Pons (tissue), 1 donor: ENCODE measurements around the gene LAMA5.

Source experiments
- DNase-seq: peaks from one replicate; pipeline ENCODE4 v3.0.0-alpha.2; 2016; ENCODE audit warnings: low spot score

The LAMA5 gene

DNA sequence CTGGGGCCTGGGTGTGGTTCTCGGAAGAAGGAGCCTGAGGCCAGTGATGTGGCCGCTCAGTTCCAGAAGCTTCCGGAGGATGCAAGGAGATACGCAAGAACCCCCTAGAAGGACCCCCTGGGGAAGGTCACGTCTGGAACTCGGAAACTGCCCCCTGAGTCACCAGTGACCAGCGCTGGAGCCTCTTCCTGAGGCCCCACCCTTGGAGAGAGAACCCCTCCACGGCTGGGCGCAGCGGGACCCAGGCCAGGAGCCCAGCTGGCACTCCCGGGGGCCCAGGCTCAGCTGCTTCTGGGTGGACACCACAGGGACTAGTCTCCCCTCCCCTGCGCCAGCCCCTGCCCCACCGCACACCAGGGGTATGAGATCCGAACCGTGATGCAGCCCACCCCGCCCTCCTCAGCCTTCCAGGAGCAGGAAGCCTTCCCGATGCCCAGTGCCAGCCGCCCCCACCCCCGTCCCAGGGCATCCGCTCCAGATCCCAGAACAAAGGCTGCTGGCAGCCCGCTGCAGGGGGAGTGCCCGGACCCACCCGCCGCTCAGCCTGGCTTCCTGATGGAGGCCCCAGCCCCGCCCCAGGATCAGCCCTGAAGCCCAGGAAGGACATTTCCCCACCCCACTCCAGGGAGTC is 7.5 kb downstream of the LAMA5 start:
- DNase-seq, result no peak

DNA sequence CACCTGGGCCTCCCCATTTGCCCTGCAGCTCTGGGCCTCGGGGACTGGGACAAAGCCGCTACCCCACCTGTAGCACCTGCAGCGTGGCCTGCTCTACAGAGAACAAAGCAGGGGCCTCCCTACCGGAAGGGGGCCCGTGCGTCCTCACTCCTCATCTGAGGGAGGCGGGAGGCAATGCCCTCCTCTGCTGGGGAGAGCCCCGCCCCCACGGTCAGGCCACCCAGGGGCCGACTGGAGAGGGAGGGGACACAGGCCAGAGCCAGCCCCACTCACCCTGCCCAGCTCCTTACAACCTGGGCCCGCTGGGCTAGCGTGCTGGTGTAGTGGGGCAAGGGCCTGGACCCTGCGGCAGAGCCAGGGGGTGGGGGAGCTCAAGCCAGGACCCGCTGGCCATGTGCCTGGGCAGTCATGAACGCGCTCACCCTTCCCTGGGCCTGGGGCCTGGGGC is 8.0 kb downstream of the LAMA5 start:
- DNase-seq, result no peak

DNA sequence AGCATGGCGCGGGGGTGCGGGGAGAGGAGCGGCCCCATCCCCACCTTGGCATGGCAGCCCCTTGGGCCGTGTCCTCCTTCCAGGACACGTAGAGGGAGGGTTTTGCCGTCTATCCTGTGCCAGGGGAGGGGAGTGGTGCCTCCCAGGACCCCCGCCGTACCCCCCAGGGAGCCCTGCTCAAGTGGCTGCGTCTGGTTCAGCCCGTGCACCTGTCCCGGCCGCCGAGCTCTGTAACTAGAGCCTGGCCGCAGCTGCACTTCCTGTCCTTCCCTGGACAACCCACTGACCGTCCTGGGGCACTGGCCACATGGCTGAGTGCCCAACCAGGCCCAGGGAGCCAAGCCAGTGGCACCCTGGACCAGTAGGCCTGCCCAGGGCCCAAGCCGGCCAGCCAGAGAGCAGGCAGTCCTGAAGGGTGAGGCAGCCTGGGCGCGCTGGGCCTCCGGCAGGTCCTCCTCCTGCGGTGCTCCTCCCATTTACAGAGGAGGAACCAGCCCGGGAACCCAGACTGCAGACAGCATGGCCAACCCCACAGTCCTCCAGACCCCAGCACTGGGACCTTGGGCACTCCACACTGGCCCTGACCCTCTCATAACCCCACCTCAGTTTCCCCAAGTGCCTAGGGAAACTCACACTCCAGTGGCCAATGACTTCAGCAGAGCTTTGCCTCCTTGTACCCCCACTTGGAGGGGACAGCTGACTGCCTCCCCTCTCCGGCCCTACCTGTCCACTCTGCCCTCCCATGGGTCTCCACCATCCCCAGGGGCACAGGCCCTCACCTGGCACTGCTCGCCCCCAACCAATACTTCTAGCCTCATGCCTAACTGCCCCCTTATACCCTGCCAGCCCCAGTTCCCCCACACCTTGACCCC is 8.7 kb downstream of the LAMA5 start:
- no peak for DNase-seq

DNA sequence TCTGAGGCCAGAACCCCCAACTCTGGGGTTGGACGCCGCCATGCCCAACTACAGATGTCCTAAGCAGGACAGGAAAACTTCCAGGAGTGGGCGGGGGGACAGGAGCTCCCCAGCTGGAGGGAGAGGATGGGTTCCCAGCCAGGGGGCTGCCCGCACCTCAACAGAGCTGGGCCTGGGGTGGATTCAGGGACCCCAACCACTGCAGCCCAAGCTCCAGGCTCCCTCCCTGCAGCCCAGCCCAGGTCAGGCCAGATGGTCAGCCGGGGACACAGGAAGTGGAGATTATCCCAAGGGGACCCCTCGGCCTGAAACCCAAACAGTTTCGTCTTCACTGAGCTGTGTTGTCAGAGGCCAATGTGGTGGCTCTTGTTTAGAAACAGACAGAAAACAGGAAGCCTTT is 9.4 kb downstream of the LAMA5 start:
- DNase-seq, result no peak

DNA sequence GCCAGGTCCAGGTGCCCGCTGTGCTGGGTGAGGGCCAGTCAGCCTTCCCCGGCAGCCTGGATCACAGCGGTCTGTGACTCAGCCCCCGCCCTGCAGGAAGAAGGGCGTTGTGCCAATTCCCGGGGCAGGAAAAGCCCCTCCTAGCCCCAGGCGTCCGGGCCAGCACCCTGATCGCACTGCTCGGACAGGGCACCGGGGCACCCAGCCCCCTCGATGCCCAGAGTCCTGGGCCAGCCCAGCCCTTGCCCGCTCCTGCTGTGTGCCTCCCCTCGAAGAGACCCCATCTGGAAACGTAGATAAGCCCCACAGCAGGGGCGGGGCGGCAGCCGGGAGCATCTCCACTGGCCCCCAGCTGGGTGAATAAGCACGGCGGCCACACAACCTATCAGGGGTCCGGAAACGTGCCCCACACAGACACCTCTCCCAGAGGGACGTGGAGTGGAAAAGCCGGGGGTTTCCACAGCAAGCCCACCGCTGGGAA is 9.9 kb downstream of the LAMA5 start:
- DNase-seq, result no peak

DNA sequence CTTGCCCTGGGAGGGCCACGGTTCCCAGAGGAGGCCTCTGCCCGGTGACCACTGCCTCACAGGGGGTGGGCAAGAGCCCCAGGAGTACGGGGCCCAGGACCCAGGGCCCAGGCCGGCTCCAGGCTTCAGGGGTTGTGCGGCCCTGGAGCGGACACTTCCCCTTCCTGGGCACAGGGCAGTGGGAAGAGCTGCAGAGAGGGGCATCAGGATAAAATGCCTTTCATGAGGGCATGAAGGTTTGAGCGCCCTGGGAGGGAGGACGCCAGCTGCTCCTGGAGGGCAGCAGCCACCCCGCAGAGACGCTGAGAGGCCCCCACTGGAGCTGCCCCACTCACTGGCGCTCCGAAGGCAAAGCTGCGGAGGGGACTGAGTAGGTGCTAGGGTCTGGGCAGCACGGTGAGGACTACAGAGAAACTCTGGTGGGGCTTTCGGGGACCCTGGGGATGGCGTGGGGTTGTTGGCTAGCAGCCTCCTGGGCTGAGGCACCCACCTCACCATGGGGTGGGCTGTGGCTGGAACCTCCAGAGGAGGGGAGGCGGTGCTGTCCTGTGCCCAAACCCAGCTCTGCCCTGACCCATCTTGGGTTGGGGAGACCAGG is 10.4 kb downstream of the LAMA5 start:
- no peak for DNase-seq

DNA sequence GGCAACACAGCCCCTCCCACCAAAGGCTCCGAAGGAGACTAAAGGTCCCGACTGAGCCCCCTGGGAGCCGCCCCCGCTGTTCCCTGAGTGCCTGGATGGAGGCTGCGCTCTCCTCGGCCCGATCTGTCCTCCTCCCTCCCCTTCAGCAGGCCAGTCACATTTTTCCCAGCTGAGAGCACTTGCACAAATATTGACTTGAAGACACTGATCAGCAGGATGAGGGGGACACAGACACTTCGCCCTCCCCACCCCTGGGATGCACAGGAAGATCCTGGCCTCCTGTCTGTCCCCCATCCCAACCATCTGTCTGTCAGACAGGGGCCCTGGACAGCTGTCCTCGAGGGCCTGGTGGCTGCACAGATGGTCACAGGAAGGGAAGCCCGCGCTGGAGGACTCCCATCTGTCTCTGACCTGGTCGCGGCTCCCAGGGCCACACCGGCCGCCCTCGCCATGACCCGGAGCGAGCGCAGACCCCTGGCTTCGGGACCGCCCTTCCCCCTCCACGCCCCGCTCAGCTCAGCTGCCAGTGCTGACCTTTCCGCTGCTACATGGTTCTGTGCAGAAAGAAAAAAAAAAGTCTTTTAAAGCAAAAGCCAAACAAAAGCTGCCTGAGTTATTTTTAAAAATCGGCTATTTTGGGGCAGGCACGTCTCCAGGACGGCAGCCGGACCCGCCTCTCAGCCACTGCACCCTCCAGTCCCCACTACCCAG is 11.1 kb downstream of the LAMA5 start:
- DNase-seq, result no peak

DNA sequence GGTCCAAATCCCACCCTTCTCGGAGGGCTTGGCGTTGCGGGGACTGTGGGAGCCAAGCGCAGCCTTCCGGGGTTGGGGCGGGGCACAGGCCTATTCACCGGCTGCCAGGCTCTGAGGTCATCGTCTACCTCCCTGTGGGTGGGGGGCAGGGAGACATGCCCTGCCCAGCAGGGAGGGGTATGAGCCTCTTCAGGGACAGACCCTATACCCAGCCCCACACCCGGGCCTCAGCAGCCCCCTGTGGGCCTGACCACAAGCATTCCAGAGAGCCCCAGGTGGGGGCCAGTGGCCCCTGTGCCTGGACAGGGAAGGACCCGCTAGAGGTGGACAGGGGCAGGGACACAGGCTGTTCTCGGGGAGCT is 11.6 kb downstream of the LAMA5 start:
- no peak for DNase-seq

DNA sequence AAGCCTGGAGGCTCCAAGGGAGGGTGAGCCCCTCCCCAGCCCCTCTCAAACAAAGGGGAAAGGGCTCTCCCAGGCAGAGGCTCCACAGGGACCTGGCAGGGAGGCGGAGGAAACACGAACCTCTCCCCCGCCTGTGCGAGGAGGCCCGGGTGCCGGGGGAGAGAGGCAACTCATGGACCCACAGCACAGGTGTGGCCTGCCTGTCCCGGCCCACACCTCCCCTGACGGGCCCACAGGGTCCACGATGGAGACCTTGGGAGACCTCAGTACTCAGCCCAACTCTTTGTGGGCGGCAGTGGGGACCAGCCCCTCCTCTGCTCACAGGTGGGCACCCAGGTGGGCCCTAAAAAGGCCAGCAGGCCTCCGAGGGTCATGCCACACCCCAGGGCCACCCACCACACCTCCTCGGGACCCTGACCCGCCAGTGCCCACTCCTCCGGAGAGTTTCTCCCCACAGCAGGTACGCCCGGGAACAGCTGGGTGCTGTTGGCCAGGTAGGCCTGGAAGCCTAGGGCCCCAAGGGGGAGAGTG is 12.2 kb downstream of the LAMA5 start:
- no peak for DNase-seq

DNA sequence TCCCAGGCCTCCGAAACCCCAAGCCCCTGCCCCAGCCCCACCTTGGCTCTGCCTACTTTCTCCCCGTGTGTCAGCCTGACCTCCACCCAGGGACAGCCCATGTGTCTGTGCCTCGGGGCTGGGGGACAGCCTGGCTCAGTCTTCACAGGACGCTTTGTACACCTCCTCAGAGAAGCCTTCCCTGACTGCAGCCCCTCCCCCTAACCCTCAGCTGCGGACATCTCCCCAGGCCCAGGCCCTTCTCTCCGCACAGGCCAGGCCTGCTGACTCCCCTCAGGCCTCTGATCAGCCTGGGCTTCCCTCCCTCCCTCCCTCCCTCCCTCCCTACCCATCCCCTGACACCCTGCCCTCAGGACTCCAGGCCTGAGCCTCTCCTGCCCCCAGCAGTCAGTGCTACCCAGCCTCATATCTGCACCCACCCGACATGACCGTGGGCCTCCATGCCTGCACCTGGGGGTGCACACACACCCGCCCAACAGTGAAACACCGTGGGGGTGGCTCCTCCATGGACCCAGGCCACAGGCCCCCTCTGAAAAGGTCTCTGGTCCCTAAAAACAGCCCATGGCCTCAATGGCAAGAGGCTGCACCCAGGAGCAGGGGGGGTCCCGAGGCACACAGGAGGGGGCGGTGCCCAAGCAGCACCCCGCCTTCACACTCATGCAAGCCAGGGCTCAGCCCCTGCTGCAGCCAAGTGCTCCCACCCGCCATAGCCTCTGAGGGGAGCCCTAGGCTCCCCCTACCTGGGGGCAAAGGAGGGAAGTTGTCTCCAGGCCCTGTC is 12.9 kb downstream of the LAMA5 start:
- DNase-seq, result no peak

DNA sequence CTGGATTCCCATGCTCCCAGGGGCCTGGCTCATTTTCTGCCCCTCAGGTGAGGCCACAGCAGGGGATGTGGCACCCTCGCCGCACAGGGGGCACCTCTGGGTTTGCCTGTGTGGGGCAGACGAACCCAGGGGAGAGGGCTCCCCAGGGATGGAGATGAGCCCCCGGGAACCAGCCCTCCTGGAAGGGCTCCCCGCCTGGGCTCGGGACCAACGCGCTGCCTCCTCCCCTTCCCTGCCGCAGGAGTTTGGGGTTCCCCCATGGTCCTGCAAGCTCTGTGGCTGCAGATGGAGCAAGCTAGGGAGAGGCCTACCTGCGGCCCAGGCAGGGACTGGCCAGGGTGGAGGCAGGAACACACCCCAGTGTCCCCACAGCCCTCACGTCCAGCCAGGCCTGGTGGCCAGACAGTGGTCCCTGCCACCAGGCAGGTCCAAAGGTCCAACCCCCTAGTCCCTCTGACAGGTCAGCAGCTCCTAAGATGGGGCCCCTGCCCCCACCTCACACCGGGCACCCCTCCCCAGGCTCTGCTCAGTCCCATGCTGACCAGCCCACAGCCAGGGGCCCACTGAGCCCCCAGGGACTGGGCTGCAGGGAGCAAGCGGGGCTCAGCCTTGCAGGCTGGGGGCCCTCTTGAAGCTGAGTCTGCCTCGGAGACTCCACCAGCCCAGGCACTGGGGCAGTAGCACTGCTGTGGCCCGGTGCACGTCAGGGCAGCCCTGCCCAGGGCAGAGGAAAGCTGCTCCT is 13.7 kb downstream of the LAMA5 start:
- DNase-seq, result no peak

DNA sequence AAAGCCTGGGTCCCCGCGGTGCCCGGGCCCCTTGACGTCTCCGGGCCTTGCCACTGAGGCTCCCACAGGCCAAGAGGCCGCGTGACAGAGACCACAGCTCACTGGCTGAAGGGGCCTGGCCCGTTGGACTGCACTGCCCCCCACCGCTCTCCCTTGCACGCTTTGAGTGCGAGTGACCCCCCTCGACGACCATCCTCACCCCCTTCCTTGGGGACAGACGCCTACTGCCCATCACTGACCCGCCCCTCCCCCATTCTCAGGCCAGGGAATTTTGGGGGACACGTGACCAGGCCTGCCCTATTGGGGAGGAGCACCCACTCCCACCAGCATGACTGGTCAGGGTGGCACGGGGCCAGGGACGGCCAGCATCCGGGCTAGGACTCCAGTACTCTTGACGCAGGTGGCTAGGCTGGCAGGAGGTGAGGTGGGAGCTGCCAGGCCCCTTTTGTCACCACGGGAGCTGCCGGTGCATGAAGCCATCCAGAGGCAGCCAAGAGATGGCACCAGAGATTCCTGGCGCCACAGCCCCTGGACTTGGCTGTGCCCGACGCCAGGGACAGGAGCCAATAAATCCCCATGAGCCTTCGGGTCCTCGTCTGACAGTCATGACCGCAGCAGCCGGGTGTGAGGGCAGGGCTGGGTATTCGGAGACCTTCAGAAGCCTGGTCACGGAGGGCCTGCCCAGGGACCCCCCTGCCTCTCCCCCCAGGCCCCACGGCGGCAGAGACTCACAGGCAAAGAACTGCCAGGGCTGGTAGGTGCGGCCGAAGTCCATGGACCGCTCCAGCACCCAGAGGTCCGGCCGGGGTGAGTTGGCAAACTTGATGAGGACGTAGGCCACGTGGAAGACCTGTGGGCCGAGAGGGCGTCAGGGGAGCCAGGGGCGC is 14.5 kb downstream of the LAMA5 start:
- DNase-seq, result peak; percentile 85

DNA sequence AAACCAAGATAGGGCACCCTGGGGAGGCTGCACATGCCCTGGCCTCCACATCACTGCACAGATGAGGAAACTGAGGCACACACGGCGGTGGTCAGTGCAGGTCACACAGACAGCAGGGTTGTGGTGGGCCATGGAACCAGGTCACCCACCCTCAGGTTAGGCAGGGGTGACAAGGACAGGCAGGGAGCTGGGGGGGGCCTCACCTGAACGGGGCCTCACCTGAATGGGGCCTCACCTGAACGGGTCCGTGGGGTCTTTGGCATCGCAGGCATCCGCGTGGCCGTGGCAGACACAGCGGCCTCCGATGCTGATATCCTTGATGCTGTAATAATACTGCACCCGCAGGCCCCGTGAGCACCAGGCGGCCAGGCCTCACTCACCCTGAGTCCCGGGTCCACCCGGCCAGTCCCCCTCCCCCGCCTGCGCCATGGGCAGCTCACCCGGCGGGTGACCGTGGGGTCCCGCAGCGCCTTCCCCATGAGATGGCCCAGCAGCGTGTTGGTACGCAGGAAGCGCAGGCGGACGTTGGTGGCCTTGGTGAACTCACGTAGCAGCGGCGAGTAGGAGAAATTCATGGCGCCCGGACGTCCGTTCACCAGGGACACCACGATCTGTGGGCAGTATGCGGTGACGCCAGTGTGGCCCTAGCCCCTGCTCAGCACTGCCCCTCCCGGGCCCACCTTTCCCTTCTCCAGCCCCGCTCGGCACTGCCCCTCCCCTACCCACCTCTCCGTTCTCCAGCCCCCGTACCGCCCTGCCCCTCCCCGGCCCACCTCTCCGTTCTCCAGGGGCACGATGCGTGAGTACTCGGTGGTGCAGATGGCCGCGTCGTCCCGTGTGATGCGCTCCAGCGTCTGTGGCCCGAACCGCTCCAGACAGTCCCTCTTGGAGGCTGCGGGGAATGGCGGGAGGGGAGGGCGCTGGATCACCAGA is 15.4 kb downstream of the LAMA5 start:
- no peak for DNase-seq

DNA sequence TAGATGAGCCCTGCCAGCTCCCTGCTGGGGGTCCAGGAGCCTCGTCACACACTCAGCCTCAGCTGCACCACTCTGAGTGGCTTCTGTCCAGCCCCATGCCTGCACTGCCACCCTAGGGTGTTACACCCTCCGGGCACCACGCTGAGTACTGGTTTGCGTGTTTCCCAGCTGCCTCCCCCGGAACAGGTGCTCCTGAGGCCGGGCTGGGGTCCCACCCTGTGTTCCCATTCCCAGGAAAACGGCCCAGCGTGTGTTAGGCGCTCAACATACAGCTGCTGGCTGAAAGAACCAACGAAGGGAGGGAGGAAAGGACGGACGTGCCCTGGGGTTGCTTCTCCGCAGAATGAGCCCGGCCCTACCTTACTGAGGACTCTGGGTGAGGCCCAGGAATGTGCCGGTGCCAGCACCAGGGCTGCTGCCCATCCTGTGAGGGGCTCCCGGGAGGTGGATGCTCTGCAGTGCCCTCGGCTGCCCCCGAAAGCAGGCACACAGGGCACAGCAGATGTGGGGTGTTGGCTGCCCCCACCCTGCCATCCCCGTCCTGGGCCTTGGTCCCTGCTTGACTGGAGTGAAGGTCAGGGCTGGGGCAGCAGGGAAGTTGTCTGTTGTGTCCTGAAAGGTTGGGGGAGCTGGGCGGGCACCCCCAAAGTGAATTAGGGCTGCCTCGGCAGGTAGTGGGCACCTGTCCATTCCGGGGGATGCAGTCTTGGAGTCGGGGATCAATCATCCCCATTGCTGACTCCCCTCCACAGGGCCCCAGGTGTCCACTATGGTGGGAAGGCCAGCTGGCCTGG is 16.3 kb downstream of the LAMA5 start:
- DNase-seq, result no peak

DNA sequence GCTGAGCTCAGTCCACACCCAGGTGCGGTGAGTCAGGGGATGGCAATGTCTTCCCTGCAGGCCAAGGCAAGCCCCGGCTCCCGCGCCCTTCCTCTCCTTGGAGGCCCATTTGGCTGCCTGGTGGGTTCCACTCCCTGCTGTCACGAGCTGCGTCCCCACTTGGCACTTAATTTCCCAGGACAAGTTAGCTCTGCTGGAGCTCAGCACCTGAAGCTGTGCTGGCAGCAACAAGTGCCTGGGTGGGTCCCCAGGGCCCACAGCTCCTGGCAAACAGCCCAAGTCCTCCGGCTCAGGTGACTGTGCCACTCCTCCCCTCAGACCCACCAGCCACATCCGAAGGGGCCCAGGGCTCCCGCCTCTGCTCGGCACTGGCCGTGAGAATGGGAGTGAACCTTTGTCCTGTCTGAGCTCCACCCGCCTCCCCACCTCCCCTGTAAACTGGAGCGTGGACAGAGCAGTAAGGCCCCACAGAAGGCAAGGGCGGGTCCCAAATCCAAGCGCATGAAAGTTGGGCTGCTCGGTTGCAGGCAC is 16.9 kb downstream of the LAMA5 start:
- DNase-seq, result no peak

DNA sequence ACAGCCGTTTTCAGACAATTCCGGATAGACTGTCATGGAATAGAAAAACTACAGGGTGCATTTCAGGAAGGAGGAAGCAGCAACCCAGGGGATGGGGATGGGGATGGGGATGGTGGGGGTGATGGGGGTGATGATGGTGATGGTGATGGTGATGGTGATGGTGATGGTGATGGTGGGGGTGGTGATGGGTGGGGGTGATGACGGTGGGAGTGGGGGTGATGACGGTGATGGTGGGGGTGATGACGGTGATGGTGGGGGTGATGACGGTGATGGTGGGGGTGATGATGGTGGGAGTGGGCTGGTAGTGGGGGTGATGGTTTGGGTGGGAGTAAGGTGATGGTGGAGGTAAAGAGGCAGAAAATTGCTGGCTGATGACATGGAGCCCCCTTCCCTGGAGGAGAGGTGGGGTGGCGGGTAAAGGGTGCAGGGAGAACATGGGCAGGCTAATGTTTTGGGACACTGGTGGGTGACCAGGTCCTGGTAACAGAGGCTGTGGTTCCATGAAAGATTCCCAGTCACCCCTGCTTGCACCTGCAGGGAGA is 17.5 kb downstream of the LAMA5 start:
- DNase-seq, result no peak

DNA sequence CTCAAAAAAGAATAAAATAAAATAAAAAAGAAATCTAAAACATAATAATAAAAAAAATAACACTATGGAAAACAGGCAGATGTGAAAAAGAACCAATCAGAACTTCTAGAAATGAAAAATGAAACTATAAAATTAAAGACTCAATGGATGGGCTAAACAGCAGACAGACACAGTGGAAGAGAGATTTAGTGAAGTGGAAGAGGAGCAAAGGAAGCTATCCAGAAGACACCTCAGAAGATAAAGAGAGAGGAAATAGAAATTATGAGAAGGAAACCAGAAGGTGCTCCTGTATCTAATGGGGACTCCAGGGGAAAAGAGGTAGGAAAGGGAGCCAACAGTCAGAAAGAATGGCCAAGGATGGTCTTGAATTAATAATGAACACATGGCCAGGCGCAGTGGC is 18.5 kb downstream of the LAMA5 start:
- DNase-seq, result no peak
